Measurements from ENCODE around the gene LGALS8. TPM values are rescaled to one million over a fixed set of nuclear protein-coding genes. Genes with fewer than 3 reads are reported as not detected.

LGALS8 gene
- polyA plus RNA-seq, 2 of the 4 experiments (the other 2 are of a cell fraction) = 32.3 to 61.3 TPM

- H3K4me2 ChIP-seq = no peak overlapping the region
- no peak for FAIRE-seq
- no peaks in the 10 kb centered on the region for H3K9me3 ChIP-seq
- ChIA-PET POLR2A (interaction anchor here (0.6 to 1.0 kb wide), 2 partner anchors 23 to 504 kb away, joined by 3 read pairs; partner anchors contain the start of gene HEATR1), CTCF (interaction anchor here (0.6 kb wide), 1 partner anchor 18 kb away, joined by 3 read pairs; no protein-coding TSS in a partner anchor)
- TF ChIP-seq FOXS1 (CRISPR knock-in tag; IDR thresholded peaks at IDR 0.05) (no peak), FOSB (CRISPR knock-in tag; IDR thresholded peaks at IDR 0.05) (no peak), CHD2 (IDR thresholded peaks at IDR 0.05; ENCODE audit: low read length, partially characterized antibody) (no peak)
- TF ChIP-seq, protein P1, sequence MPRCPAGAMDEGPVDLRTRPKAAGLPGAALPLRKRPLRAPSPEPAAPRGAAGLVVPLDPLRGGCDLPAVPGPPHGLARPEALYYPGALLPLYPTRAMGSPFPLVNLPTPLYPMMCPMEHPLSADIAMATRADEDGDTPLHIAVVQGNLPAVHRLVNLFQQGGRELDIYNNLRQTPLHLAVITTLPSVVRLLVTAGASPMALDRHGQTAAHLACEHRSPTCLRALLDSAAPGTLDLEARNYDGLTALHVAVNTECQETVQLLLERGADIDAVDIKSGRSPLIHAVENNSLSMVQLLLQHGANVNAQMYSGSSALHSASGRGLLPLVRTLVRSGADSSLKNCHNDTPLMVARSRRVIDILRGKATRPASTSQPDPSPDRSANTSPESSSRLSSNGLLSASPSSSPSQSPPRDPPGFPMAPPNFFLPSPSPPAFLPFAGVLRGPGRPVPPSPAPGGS (IDR thresholded peaks at IDR 0.05) = no peak
- TF ChIP-seq, protein P2, sequence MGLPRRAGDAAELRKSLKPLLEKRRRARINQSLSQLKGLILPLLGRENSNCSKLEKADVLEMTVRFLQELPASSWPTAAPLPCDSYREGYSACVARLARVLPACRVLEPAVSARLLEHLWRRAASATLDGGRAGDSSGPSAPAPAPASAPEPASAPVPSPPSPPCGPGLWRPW (IDR thresholded peaks at IDR 0.05) = no peak
- TF ChIP-seq, protein P3, sequence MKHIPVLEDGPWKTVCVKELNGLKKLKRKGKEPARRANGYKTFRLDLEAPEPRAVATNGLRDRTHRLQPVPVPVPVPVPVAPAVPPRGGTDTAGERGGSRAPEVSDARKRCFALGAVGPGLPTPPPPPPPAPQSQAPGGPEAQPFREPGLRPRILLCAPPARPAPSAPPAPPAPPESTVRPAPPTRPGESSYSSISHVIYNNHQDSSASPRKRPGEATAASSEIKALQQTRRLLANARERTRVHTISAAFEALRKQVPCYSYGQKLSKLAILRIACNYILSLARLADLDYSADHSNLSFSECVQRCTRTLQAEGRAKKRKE (CRISPR knock-in tag; IDR thresholded peaks at IDR 0.05; ENCODE audit: low read depth) = no peak
- 83% methylated on average over 2 of the region's 2 CpGs for WGBS (ENCODE audit: missing lambda C conversion rate)
- H3K4me1 ChIP-seq = no peaks in the 10 kb centered on the region
- H3K4me3 ChIP-seq = no peak overlapping the region
- no peak for ATAC-seq
- H3K27ac ChIP-seq = no peak overlapping the region
- DNase-seq (ENCODE audit: low read depth in 1 of 2, low spot score in 1 of 2) = no peak
Observed at GRCh38 chr1:236581528-236581927, 57.7 kb downstream of the LGALS8 start.

GRCh38 chr1:236589531-236589930 is 65.7 kb downstream of the LGALS8 start:
- no peaks in the 10 kb centered on the region for H3K9me3 ChIP-seq
- no peak overlapping the region for H3K4me3 ChIP-seq
- DNase-seq (ENCODE audit: low read depth in 1 of 2, low spot score in 1 of 2) (no peak), FAIRE-seq (no peak), ATAC-seq (no peak)
- H3K4me1 ChIP-seq = no peaks in the 10 kb centered on the region
- H3K27ac ChIP-seq = no peak overlapping the region
- whole genome bisulfite sequencing (ENCODE audit: missing lambda C conversion rate) = 90% methylated on average over 4 of the region's 4 CpGs
- H3K4me2 ChIP-seq = no peak overlapping the region
- ChIA-PET CTCF (no interaction called here), POLR2A (no interaction called here)
- no peak for TF ChIP-seq HOXB13 (CRISPR knock-in tag; IDR thresholded peaks at IDR 0.05; ENCODE audit: low read depth)
- TF ChIP-seq RCOR1 (IDR thresholded peaks at IDR 0.05; ENCODE audit: low read depth, low read length) = no peak
- no peak for TF ChIP-seq HDAC2 (IDR thresholded peaks at IDR 0.05)
- TF ChIP-seq EHMT2 (IDR thresholded peaks at IDR 0.05; ENCODE audit: low read depth) = no peak
- no peak for TF ChIP-seq NFE2L2 (conservative IDR thresholded peaks at IDR 0.05; ENCODE audit: low read length)
- no peak for TF ChIP-seq MAFK (IDR thresholded peaks at IDR 0.05; ENCODE audit: partially characterized antibody)
- no peak for TF ChIP-seq NR3C1 (IDR thresholded peaks at IDR 0.05)
- no peak for TF ChIP-seq HOXA7 (CRISPR knock-in tag; IDR thresholded peaks at IDR 0.05)
- no peak for TF ChIP-seq HOXB5 (CRISPR knock-in tag; IDR thresholded peaks at IDR 0.05)
- TF ChIP-seq, protein P4, sequence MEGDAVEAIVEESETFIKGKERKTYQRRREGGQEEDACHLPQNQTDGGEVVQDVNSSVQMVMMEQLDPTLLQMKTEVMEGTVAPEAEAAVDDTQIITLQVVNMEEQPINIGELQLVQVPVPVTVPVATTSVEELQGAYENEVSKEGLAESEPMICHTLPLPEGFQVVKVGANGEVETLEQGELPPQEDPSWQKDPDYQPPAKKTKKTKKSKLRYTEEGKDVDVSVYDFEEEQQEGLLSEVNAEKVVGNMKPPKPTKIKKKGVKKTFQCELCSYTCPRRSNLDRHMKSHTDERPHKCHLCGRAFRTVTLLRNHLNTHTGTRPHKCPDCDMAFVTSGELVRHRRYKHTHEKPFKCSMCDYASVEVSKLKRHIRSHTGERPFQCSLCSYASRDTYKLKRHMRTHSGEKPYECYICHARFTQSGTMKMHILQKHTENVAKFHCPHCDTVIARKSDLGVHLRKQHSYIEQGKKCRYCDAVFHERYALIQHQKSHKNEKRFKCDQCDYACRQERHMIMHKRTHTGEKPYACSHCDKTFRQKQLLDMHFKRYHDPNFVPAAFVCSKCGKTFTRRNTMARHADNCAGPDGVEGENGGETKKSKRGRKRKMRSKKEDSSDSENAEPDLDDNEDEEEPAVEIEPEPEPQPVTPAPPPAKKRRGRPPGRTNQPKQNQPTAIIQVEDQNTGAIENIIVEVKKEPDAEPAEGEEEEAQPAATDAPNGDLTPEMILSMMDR (IDR thresholded peaks at IDR 0.05) = no peak
- TF ChIP-seq USF2 (IDR thresholded peaks at IDR 0.05) = no peak
- no peak for TF ChIP-seq JUN (IDR thresholded peaks at IDR 0.05)
- TF ChIP-seq, protein P1 (IDR thresholded peaks at IDR 0.05) = no peak
- TF ChIP-seq HEYL (CRISPR knock-in tag; IDR thresholded peaks at IDR 0.05) = no peak
- no peak for TF ChIP-seq ESRRA (IDR thresholded peaks at IDR 0.05; ENCODE audit: borderline replicate concordance, low read length)

All from A549 (cell line).